ENCODE measurements around the gene NFS1. TPM values are rescaled to one million over a fixed set of nuclear protein-coding genes. Genes with fewer than 3 reads are reported as not detected.

Gene NFS1
- total and polyA plus RNA-seq, 2 of the 8 experiments (the other 6 are each of a cell fraction or from before 2014, with no cell fraction given): 26.1 to 38.8 TPM

DNA sequence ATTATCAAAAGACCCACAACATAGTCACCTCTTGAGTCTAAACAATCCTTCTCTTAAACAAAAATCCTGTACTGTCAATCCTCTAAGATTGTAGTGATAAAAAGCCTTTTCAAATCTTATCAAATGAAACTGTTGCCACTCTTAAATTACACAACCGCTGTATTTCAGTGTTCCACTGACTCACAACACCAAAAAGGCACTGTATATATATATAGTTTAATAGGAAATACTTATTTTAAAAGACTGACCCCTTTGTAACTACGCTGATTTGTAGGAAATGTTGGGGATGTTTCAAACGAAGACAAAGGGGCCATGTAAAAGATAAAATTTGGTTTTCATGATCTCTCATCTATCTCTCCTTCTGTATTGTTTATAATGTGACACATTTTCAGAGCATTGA lies 48.5 kb downstream of the NFS1 start:
- Histone ChIP-seq H2BK15ac (ENCODE audit: low read length) (no peak overlapping the region), H2AK5ac (ENCODE audit: low read depth, low read length) (no peak overlapping the region), H3K23ac (ENCODE audit: insufficient read length) (no peak overlapping the region), H3K4me1 (replicated peaks in 1 of 4; ENCODE audit: control insufficient read depth in 3 of 4, insufficient read depth in 4 of 4, low read length in 3 of 4) (peaks cover 0 to 2% (median 0%) of the 10 kb centered on the region in 4 experiments; a peak in 1 of 7 replicates), H2BK120ac (replicated peaks; ENCODE audit: low read depth, low read length) (no peak overlapping the region), H3K36me3 (ENCODE audit: control insufficient read depth in 2 of 4, insufficient read depth in 4 of 4, low read length in 3 of 4) (peaks cover 10 to 51% (median 25%) of the 10 kb centered on the region in 4 experiments; a peak in 7 of 8 replicates), H3K4me3 (ENCODE audit: extremely low read depth in 1 of 4, insufficient read depth in 2 of 4, low read depth in 3 of 4, low read length in 4 of 4) (no peak overlapping the region), H2BK5ac (ENCODE audit: low read depth, low read length) (no peak overlapping the region), H3K79me1 (ENCODE audit: low read depth, low read length) (peaks cover 20% of the 10 kb centered on the region), H4K20me1 (replicated peaks in 1 of 2; ENCODE audit: control insufficient read depth in 1 of 2, insufficient read depth in 2 of 2, low read length in 2 of 2) (peaks cover 25 to 33% of the 10 kb centered on the region in 2 experiments), H3K9ac (replicated peaks in 1 of 4; ENCODE audit: extremely low read depth in 1 of 4, low read depth in 3 of 4, low read length in 3 of 4) (no peak overlapping the region), H3K27ac (ENCODE audit: low read depth, low read length) (no peak overlapping the region), H2BK12ac (ENCODE audit: low read depth, low read length) (no peak overlapping the region), H3K18ac (ENCODE audit: extremely low read depth, low read length) (no peak overlapping the region), H3K4me2 (ENCODE audit: insufficient read depth in 1 of 2, low read depth in 2 of 2, low read length in 2 of 2) (no peak overlapping the region), H3K14ac (ENCODE audit: insufficient read length) (no peak overlapping the region), H3K79me2 (ENCODE audit: control insufficient read depth in 1 of 2, insufficient read depth in 2 of 2, low read length in 2 of 2) (peaks cover 34 to 96% of the 10 kb centered on the region in 2 experiments), H2AFZ (ENCODE audit: low read length) (no peak overlapping the region), H4K8ac (ENCODE audit: extremely low read depth, insufficient read depth, low read length) (no peak overlapping the region), H3K56ac (replicated peaks; ENCODE audit: insufficient read length, low read depth, low read length) (no peak overlapping the region), H3K9me3 (ENCODE audit: insufficient read depth in 2 of 2, low read depth in 1 of 2, low read length in 1 of 2) (no peaks in the 10 kb centered on the region), H4K91ac (replicated peaks; ENCODE audit: insufficient read length, low read length) (no peak overlapping the region), H3K23me2 (ENCODE audit: low read depth, low read length) (no peaks in the 10 kb centered on the region), H4K5ac (ENCODE audit: insufficient read length, low read depth, low read length) (no peak overlapping the region), H3K4ac (replicated peaks; ENCODE audit: insufficient read length, low read depth, low read length) (no peak overlapping the region), H3K27me3 (replicated peaks in 1 of 4; ENCODE audit: control insufficient read depth in 3 of 4, extremely low read depth in 1 of 4, insufficient read depth in 3 of 4, low read length in 3 of 4) (no peaks in the 10 kb centered on the region), H2BK20ac (ENCODE audit: low read length) (no peak overlapping the region)
- ChIA-PET CTCF (ENCODE audit: partially characterized antibody) (no interaction called here), POLR2A (ENCODE audit: partially characterized antibody) (interaction anchor here (8.0 kb wide), 1 partner anchor 14 kb away, joined by 49 read pairs; the partner anchor contains the start of genes CPNE1 and RBM12)
- TF ChIP-seq PHF8 (conservative IDR thresholded peaks at IDR 0.05; ENCODE audit: low read depth, low read length) (no peak), YY1 (IDR thresholded peaks at IDR 0.05; ENCODE audit: low read depth, low read length) (no peak), HDAC6 (IDR thresholded peaks at IDR 0.05; ENCODE audit: low read depth, low read length) (no peak), RXRA (IDR thresholded peaks at IDR 0.05; ENCODE audit: insufficient read depth, low read depth, low read length) (no peak), RAD21 (IDR thresholded peaks at IDR 0.05 in 1 of 2, conservative IDR thresholded peaks at IDR 0.05 in 1 of 2; ENCODE audit: low read depth in 2 of 2, low read length in 2 of 2) (no peak)
- DNase-seq (ENCODE audit: low read depth in 1 of 2, low spot score in 2 of 2) (no peak), FAIRE-seq (no peak)
- 93% methylated on average over 3 of the region's 3 CpGs; no CpG with 5 or more reads in 1 of the 2 experiments for WGBS, 2 experiments (ENCODE audit: extremely low coverage in 1 of 2, insufficient coverage in 1 of 2, insufficient read length in 1 of 2, insufficient replicate concordance in 2 of 2, low coverage in 1 of 2, low lambda C conversion rate in 2 of 2, missing lambda C conversion rate in 1 of 2)
